GM18505 (cell line): ENCODE data around the gene ESPN.

Source experiments
- ATAC-seq: cut with Tn5 transposase; IDR thresholded peaks from one replicate; pipeline ENCODE4 v1.9.1; 2021; ENCODE audit not compliant: unreplicated experiment
- POLR2A ChIP-seq: IDR thresholded peaks from 4 replicates; pipeline ENCODE4 v1.6.1; 2011; ENCODE audit warnings: borderline replicate concordance; ENCODE audit not compliant: insufficient read depth, insufficient read length; ENCODE audit errors: extremely low read depth

Gene ESPN

GRCh38 chr1:6414881-6415626 is 9.5 kb upstream of the ESPN start:
- ATAC-seq = no peak
- no peak for TF ChIP-seq POLR2A

- TF ChIP-seq POLR2A = no peak
- ATAC-seq = no peak
These were observed 8.3 kb upstream of the ESPN start for GRCh38 chr1:6416295-6416656.

GRCh38 chr1:6416906-6417305 is 7.7 kb upstream of the ESPN start:
- no peak for TF ChIP-seq POLR2A
- ATAC-seq = no peak

- no peak for TF ChIP-seq POLR2A
- ATAC-seq = no peak
These were observed 6.5 kb upstream of the ESPN start for GRCh38 chr1:6417961-6418667.

- no peak for TF ChIP-seq POLR2A
- ATAC-seq = no peak
These were observed 5.7 kb upstream of the ESPN start for GRCh38 chr1:6418668-6419396.

DNA sequence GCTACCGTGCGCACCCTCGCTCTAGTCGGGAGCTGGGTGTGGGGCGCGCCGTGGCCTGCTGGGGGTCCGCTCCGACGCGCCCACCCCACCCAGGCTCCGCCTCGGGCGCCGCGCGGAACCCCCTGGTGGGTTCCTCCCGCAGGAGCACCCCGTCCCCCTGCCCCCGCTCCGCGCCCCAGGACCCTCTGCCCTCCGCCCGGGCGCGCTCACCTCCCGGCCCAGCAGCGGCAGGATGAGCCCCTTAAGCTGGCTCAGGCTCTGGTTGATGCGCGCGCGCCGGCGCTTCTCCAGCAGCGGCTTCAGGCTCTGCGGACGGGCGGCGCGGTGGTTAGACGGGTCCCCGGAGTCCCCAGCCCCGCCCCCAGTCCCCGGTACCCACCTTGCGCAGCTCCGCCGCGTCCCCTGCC is 5.2 kb upstream of the ESPN start:
- TF ChIP-seq POLR2A = no peak
- ATAC-seq = no peak

DNA sequence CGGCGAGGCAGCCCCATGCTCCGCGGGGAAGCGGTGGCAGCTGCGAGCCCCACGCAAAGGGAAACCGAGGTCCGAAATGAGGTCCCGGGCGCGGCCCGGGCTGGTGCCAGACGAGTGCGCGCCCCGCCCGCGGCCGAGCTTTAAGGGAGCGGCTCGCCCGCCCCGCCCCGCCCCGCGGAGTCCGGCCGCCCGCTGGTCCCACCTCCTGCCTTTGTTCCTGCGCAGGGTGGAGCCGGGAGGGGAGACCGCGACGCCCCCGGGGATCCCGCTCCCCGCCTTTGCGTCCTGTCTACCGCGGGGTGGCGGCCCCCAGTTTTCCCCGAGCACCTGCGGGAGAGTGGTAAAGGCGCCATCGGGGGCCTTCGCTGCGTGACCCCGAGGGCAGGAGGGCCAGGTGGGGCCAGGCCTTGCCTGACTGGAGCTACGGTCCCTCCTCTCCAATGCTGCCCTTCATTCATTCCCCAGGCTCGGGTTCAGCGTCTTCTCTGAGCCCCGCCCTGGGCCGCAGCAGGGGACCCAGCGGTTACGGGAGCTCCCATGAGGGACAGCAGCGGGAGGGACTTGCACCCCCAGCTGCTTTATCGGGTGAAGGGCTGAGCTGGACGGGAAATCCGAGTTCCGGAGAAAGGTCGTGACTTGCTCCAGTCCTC is 4.6 kb upstream of the ESPN start, which contains the start of gene HES2:
Gene HES2, minus strand, starts transcription at position 116 of the 650 bp plus-strand sequence. Its CDS starts 99 bp downstream, at position 17.
- ATAC-seq = no peak
- no peak for TF ChIP-seq POLR2A

- TF ChIP-seq POLR2A = no peak
- no peak for ATAC-seq
These were observed 4.0 kb upstream of the ESPN start for GRCh38 chr1:6420454-6421042.

DNA sequence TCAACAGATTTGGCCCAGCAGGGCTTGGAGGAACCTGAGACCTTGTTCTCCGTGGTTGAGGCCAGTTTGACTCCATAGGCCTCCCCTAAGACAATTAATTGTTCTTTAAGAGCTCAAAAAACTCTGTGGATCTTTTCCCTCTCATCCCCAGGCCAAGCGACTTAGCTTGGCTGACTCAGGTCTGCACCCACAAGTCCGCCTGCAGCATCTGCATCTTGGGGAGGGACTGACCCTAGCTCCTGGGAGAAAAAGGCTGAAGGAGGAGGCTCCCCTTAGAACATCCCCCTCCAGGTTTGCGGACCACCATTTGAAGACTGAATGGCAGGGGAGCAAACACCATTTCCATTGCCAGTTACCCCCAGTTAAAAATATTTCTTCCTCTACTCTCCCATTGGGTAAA is 3.3 kb upstream of the ESPN start:
- TF ChIP-seq POLR2A = no peak
- ATAC-seq = no peak

- TF ChIP-seq POLR2A = no peak
- ATAC-seq = no peak
These were observed 1.1 kb upstream of the ESPN start for GRCh38 chr1:6423321-6423999.

- ATAC-seq = no peak
- TF ChIP-seq POLR2A = no peak
These were observed 493 bp upstream of the ESPN start for GRCh38 chr1:6424000-6424565.

- no peak for ATAC-seq
- no peak for TF ChIP-seq POLR2A
These were observed 1.1 kb downstream of the ESPN start for GRCh38 chr1:6425658-6426057.
